ENCODE measurements around the gene GDAP2. TPM values are rescaled to one million over a fixed set of nuclear protein-coding genes. Genes with fewer than 3 reads are reported as not detected.

The GDAP2 gene
- total RNA-seq, 1 donor from 2014 or later, result 14.0 TPM

Other genes starting within 250 kb of the GDAP2 start
- 37.4 and 51.2 TPM in 2 replicates for gene WDR3, start 118 bp upstream of the GDAP2 start, total RNA-seq